NB4 (cell line): ENCODE measurements around the gene SLC39A11.

Experiments used
- POLR2A ChIP-seq: IDR thresholded peaks from 2 replicates; pipeline ENCODE4 v1.6.1; 2011; ENCODE audit warnings: mild to moderate bottlenecking; ENCODE audit not compliant: insufficient read length; ENCODE audit errors: extremely low read depth
- TF ChIP-seq, protein P1 (sequence below): IDR thresholded peaks from one replicate; pipeline ENCODE4 v1.5.1; 2012; ENCODE audit warnings: low read depth, low read length
- TF ChIP-seq, protein P2 (sequence below): IDR thresholded peaks from 2 replicates; pipeline ENCODE4 v1.6.1; 2011; ENCODE audit warnings: low read depth, low read length

DNA sequence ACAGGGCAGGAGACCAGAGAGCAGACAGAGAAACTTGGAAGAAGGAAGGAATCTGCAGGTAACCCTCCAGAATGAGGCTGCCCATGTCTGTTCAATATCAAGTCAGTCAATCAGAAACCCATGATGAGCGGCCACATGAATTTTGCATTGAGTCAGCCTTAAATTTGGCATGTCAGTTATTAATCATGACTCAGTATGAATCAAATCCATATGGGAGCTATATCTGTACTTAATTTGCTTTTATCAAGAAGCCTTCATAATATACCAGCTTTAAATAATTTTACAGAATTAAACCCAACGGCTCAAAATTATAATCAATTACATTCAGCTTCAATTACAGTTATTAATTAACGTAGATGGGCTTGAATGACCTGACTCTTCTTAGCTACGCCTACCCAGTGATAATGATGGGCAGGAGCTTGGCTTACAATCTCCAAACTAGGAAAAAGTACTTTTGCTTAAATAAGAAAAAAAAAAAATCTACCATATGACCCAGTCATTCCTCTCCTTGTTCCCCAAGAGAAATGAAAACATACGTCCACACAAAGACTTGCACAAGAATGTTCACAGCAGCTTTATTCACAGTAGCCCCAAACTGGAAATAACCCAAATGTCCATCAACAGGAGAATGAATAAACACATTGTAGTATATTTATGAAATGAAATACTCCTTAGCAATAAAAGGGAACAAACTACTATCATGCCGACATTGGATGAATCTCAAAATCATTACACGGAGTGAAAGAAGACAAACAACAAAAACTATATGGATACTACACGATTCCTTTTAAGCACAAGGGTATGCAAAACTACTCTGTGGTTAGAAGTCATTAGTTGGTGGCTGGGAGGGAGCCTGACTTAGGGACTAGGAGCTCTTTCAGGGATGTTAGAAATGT, 48.6 kb downstream of the SLC39A11 start:
- TF ChIP-seq, protein P1, sequence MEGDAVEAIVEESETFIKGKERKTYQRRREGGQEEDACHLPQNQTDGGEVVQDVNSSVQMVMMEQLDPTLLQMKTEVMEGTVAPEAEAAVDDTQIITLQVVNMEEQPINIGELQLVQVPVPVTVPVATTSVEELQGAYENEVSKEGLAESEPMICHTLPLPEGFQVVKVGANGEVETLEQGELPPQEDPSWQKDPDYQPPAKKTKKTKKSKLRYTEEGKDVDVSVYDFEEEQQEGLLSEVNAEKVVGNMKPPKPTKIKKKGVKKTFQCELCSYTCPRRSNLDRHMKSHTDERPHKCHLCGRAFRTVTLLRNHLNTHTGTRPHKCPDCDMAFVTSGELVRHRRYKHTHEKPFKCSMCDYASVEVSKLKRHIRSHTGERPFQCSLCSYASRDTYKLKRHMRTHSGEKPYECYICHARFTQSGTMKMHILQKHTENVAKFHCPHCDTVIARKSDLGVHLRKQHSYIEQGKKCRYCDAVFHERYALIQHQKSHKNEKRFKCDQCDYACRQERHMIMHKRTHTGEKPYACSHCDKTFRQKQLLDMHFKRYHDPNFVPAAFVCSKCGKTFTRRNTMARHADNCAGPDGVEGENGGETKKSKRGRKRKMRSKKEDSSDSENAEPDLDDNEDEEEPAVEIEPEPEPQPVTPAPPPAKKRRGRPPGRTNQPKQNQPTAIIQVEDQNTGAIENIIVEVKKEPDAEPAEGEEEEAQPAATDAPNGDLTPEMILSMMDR, result no peak
- TF ChIP-seq, protein P2, sequence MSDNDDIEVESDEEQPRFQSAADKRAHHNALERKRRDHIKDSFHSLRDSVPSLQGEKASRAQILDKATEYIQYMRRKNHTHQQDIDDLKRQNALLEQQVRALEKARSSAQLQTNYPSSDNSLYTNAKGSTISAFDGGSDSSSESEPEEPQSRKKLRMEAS, result no peak
- no peak for TF ChIP-seq POLR2A
